Tibial nerve (tissue), 4 donors: Measurements from ENCODE around the gene ARHGEF11.

Experiments used
- EP300 ChIP-seq, 2 donors: sonication (generic); formaldehyde crosslinking; IDR thresholded peaks; one replicate each; pipeline ENCODE4 v1.6.1; 2017; ENCODE audit warnings: antibody characterized with exemption in 2 of 2, mild to moderate bottlenecking in 1 of 2
- POLR2A ChIP-seq, 2 donors: fragments of 450-650 bp; IDR thresholded peaks; one replicate each; pipeline ENCODE4 v1.6.1; 2017; ENCODE audit warnings: antibody characterized with exemption in 2 of 2, mild to moderate bottlenecking in 2 of 2, moderate library complexity in 2 of 2
- TF ChIP-seq, protein P1 (sequence below), 5 experiments: fragments of 200-600 bp in 3 of 5; fragments of 450-650 bp in 2 of 5; sonication (generic) in 3 of 5; IDR thresholded peaks; one replicate each; pipeline ENCODE4 v1.5.1; 2016 to 2019; ENCODE audit warnings: antibody characterized with exemption in 5 of 5, mild to moderate bottlenecking in 3 of 5, moderate library complexity in 2 of 5

- TF ChIP-seq POLR2A (IDR thresholded peaks at IDR 0.05) (no peak), EP300 (IDR thresholded peaks at IDR 0.05) (no peak)
- TF ChIP-seq, protein P1, sequence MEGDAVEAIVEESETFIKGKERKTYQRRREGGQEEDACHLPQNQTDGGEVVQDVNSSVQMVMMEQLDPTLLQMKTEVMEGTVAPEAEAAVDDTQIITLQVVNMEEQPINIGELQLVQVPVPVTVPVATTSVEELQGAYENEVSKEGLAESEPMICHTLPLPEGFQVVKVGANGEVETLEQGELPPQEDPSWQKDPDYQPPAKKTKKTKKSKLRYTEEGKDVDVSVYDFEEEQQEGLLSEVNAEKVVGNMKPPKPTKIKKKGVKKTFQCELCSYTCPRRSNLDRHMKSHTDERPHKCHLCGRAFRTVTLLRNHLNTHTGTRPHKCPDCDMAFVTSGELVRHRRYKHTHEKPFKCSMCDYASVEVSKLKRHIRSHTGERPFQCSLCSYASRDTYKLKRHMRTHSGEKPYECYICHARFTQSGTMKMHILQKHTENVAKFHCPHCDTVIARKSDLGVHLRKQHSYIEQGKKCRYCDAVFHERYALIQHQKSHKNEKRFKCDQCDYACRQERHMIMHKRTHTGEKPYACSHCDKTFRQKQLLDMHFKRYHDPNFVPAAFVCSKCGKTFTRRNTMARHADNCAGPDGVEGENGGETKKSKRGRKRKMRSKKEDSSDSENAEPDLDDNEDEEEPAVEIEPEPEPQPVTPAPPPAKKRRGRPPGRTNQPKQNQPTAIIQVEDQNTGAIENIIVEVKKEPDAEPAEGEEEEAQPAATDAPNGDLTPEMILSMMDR (IDR thresholded peaks at IDR 0.05), result no peak
Measured at GRCh38 chr1:157025385-157025784, 20.2 kb downstream of the ARHGEF11 start.
